Thyroid gland (tissue), 4 donors: ENCODE measurements around the gene PCDH18.

Source experiments
- CTCF ChIP-seq, 6 experiments: fragments of 200-600 bp in 3 of 6; fragments of 450-650 bp in 3 of 6; sonication (generic) in 3 of 6; IDR thresholded peaks; one replicate each; pipeline ENCODE4 v1.5.1; 2016 to 2019; ENCODE audit warnings: antibody characterized with exemption in 6 of 6, mild to moderate bottlenecking in 2 of 6, inconsistent platforms in 1 of 6, moderate library complexity in 1 of 6
- POLR2A ChIP-seq, 2 donors: fragments of 450-650 bp; IDR thresholded peaks; one replicate each; pipeline ENCODE4 v1.6.1; 2017; ENCODE audit warnings: antibody characterized with exemption in 2 of 2, mild to moderate bottlenecking in 2 of 2, moderate library complexity in 1 of 2

GRCh38 chr4:137526681-137527080 is 5.6 kb downstream of the PCDH18 start:
- no peak for TF ChIP-seq CTCF (IDR thresholded peaks at IDR 0.05)
- TF ChIP-seq POLR2A (IDR thresholded peaks at IDR 0.05), result no peak
